CD8-positive, alpha-beta memory T cell (primary cell): ENCODE results near the gene RALGAPA2. TPM values are rescaled to one million over a fixed set of nuclear protein-coding genes. Genes with fewer than 3 reads are reported as not detected.

Source experiments
- CTCF ChIA-PET: fragments of 350-600 bp; sonication (Branson Sonifier 250); formaldehyde crosslinking; loops from one replicate; lab custom pipeline; 2021; ENCODE audit warnings: antibody characterized with exemption; lab: Charles Lee
- POLR2A ChIA-PET: fragments of 350-600 bp; sonication (Branson Sonifier 250); formaldehyde crosslinking; loops from one replicate; lab custom pipeline; 2021; ENCODE audit warnings: antibody characterized with exemption; lab: Charles Lee
- DNase-seq, 5 donors: peaks; one replicate each; pipeline versions ENCODE4 v3.0.0 to v3.0.0-alpha.2; 2020 to 2022; ENCODE audit warnings: mixed read lengths in 1 of 5
- H3K27ac ChIP-seq: one replicate; pipeline ENCODE4 v1.7.0; 2013; ENCODE audit warnings: low read depth, mild to moderate bottlenecking, low read length, moderate library complexity
- H3K27me3 ChIP-seq: 2 replicates; pipeline ENCODE4 v1.7.0; 2013; ENCODE audit warnings: low read length, mild to moderate bottlenecking; ENCODE audit not compliant: insufficient read depth, poor library complexity, severe bottlenecking
- H3K36me3 ChIP-seq: 2 replicates; pipeline ENCODE4 v1.7.0; 2013; ENCODE audit warnings: mild to moderate bottlenecking, low read length, moderate library complexity; ENCODE audit not compliant: insufficient read depth
- H3K4me1 ChIP-seq: 2 replicates; pipeline ENCODE4 v1.7.0; 2013; ENCODE audit warnings: mild to moderate bottlenecking, low read length, moderate library complexity; ENCODE audit not compliant: insufficient read depth
- H3K4me3 ChIP-seq: 2 replicates; pipeline ENCODE4 v1.7.0; 2013; ENCODE audit warnings: mild to moderate bottlenecking, low read length
- H3K9me3 ChIP-seq: 2 replicates; pipeline ENCODE4 v1.7.0; 2013; ENCODE audit warnings: mild to moderate bottlenecking, low read length
- H3K27ac Mint-ChIP-seq, 8 donors: one replicate each; pipeline ENCODE4 v1.8.0; 2020 to 2021; ENCODE audit warnings: mixed read lengths in 8 of 8, mild to moderate bottlenecking in 6 of 8, inconsistent platforms in 3 of 8, moderate library complexity in 3 of 8
- H3K27me3 Mint-ChIP-seq, 2 donors: one replicate each; pipeline ENCODE4 v1.8.0; 2020 to 2021; ENCODE audit warnings: mixed read lengths in 2 of 2, mild to moderate bottlenecking in 1 of 2, moderate library complexity in 1 of 2
- H3K36me3 Mint-ChIP-seq, 3 donors: one replicate each; pipeline ENCODE4 v1.8.0; 2020 to 2021; ENCODE audit warnings: mixed read lengths in 3 of 3, inconsistent platforms in 1 of 3, mild to moderate bottlenecking in 1 of 3
- H3K4me1 Mint-ChIP-seq, 3 donors: one replicate each; pipeline ENCODE4 v1.8.0; 2020 to 2021; ENCODE audit warnings: mixed read lengths in 3 of 3, inconsistent platforms in 1 of 3, mild to moderate bottlenecking in 1 of 3
- H3K4me3 Mint-ChIP-seq, 7 donors: one replicate each; pipeline ENCODE4 v1.8.0; 2020 to 2021; ENCODE audit warnings: mixed read lengths in 7 of 7, mild to moderate bottlenecking in 6 of 7, moderate library complexity in 4 of 7, inconsistent platforms in 2 of 7
- H3K9me3 Mint-ChIP-seq, 5 donors: one replicate each; pipeline ENCODE4 v1.8.0; 2020 to 2022; ENCODE audit warnings: mixed read lengths in 5 of 5, mild to moderate bottlenecking in 3 of 5, moderate library complexity in 2 of 5, inconsistent platforms in 1 of 5
- polyA plus RNA-seq: library from polyadenylated mRNA; unstranded; fragments of 300-500 nt; fragmentation: Illumina TruSeq; gene quantifications from one replicate; pipeline ENCODE4 v1.2.3, GENCODE V29; 2021
- total RNA-seq, 2 experiments: library from RNA; stranded (reverse); gene quantifications; one replicate each; pipeline ENCODE4 v1.2.3, GENCODE V29; 2021

Gene RALGAPA2
- total and polyA plus RNA-seq, 3 experiments from 2014 or later: 7.4 to 14.5 (median 13.4) TPM

DNA sequence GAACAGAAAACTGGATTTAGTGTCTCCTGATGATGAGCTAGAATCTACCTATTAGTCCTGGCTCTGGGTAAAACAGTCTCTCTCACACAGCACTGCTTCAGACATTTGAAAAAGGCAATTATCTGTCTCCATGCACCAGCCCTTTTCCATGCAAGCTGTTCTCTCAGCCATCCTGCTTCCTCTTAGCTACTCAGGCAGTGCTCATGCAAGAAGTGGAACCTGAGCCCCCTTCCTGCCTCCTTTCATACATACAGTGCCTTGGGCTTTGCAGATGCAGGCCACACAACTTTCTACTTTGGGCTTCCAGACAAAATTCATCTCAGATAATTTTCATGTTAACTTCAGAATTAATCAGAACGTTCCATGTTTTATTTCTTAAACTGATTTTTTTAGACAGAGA lies 151.3 kb downstream of the RALGAPA2 start:
- no peak overlapping the region for H3K4me3 ChIP-seq
- H3K4me3 Mint-ChIP-seq: no peak overlapping the region
- no peaks in the 10 kb centered on the region for H3K27me3 Mint-ChIP-seq
- no peak overlapping the region for H3K27ac ChIP-seq
- ChIA-PET POLR2A (no interaction called here), CTCF (no interaction called here)
- no peaks in the 10 kb centered on the region for H3K4me1 ChIP-seq
- no peaks in the 10 kb centered on the region for H3K4me1 Mint-ChIP-seq
- no peak for DNase-seq
- no peaks in the 10 kb centered on the region for H3K36me3 ChIP-seq
- no peaks in the 10 kb centered on the region for H3K9me3 ChIP-seq
- H3K9me3 Mint-ChIP-seq: no peaks in the 10 kb centered on the region
- H3K27ac Mint-ChIP-seq: peak overlapping the region in 1 of 8 donors; percentile 58
- H3K27me3 ChIP-seq: no peaks in the 10 kb centered on the region
- peaks cover 20 to 44% (median 29%) of the 10 kb centered on the region in 3 donors for H3K36me3 Mint-ChIP-seq

GRCh38 chr20:20557406-20557805 lies 155.0 kb downstream of the RALGAPA2 start:
- Histone ChIP-seq H3K4me1 (no peaks in the 10 kb centered on the region), H3K27me3 (no peaks in the 10 kb centered on the region), H3K9me3 (no peaks in the 10 kb centered on the region), H3K4me3 (no peak overlapping the region), H3K36me3 (no peaks in the 10 kb centered on the region), H3K27ac (no peak overlapping the region)
- DNase-seq: no peak
- no peak overlapping the region for H3K27ac Mint-ChIP-seq
- ChIA-PET POLR2A (no interaction called here), CTCF (no interaction called here)
- H3K27me3 Mint-ChIP-seq: no peaks in the 10 kb centered on the region
- no peaks in the 10 kb centered on the region for H3K4me1 Mint-ChIP-seq
- H3K9me3 Mint-ChIP-seq: no peaks in the 10 kb centered on the region
- H3K4me3 Mint-ChIP-seq: no peak overlapping the region
- H3K36me3 Mint-ChIP-seq: peaks cover 22 to 49% (median 38%) of the 10 kb centered on the region in 3 donors

DNA sequence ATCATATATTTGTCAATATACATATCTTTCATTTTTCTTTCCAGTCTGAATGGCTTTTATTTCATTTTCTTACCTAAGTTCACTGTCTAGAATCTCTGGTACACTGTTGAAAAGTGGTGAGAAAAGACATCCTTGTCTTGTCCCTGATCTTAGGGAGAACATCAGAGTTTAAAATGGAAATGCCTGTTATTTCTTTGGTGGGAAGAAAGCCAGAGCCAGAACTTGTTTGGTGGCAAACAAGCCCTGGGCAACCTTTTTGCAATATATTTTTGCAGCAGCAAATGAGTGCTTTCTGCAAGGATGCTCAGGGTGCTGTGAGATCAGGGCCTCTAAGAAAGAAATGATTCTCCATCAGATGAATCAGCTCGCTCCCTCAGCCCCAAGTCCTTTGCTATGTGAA lies 156.6 kb downstream of the RALGAPA2 start:
- Histone ChIP-seq H3K4me1 (no peaks in the 10 kb centered on the region), H3K36me3 (no peaks in the 10 kb centered on the region), H3K27me3 (no peaks in the 10 kb centered on the region), H3K27ac (no peak overlapping the region), H3K4me3 (no peak overlapping the region), H3K9me3 (no peaks in the 10 kb centered on the region)
- POLR2A ChIA-PET: no interaction called here
- H3K27me3 Mint-ChIP-seq: no peaks in the 10 kb centered on the region
- H3K4me3 Mint-ChIP-seq: no peak overlapping the region
- peaks cover 16 to 41% (median 38%) of the 10 kb centered on the region in 3 donors for H3K36me3 Mint-ChIP-seq
- H3K27ac Mint-ChIP-seq: no peak overlapping the region
- no peak for DNase-seq
- H3K9me3 Mint-ChIP-seq: no peaks in the 10 kb centered on the region
- peaks cover 2 to 5% (median 5%) of the 10 kb centered on the region in 3 donors for H3K4me1 Mint-ChIP-seq
- CTCF ChIA-PET: no interaction called here

DNA sequence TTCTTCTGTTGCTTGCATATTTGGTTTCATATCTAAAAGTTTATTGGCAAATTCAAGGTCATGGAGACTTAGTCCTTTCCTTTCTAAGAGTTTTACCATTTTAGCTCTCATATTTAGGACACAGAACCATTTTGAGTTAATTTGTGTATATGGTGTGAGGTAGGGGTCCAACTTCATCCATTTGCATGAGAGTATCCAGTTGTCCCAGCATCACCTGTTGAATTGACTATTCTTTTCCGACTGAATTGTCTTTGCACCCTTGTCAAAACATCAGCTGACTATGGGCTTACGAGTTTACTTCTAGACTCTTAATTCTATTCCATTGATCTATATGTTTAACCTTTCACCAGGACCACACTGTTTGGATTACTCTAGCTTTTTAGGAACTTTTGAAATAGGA lies 157.5 kb downstream of the RALGAPA2 start:
- Histone ChIP-seq H3K36me3 (no peaks in the 10 kb centered on the region), H3K27ac (no peak overlapping the region), H3K4me3 (no peak overlapping the region), H3K4me1 (no peaks in the 10 kb centered on the region), H3K9me3 (no peaks in the 10 kb centered on the region), H3K27me3 (no peaks in the 10 kb centered on the region)
- Mint-ChIP-seq H3K27me3 (no peaks in the 10 kb centered on the region), H3K4me3 (no peak overlapping the region), H3K36me3 (peaks cover 15 to 39% (median 38%) of the 10 kb centered on the region in 3 donors), H3K9me3 (no peaks in the 10 kb centered on the region), H3K4me1 (peaks cover 2 to 6% (median 5%) of the 10 kb centered on the region in 3 donors), H3K27ac (no peak overlapping the region)
- POLR2A ChIA-PET: no interaction called here
- CTCF ChIA-PET: no interaction called here
- DNase-seq: no peak

GRCh38 chr20:20553541-20553940 lies 158.9 kb downstream of the RALGAPA2 start:
- no peaks in the 10 kb centered on the region for H3K36me3 ChIP-seq
- ChIA-PET POLR2A (no interaction called here), CTCF (no interaction called here)
- no peaks in the 10 kb centered on the region for H3K9me3 ChIP-seq
- DNase-seq: no peak
- no peak overlapping the region for H3K4me3 Mint-ChIP-seq
- H3K9me3 Mint-ChIP-seq: no peaks in the 10 kb centered on the region
- H3K4me1 Mint-ChIP-seq: peaks cover 3 to 19% (median 6%) of the 10 kb centered on the region in 3 donors
- H3K36me3 Mint-ChIP-seq: peaks cover 15 to 33% (median 31%) of the 10 kb centered on the region in 3 donors
- no peaks in the 10 kb centered on the region for H3K27me3 Mint-ChIP-seq
- H3K27ac Mint-ChIP-seq: no peak overlapping the region
- H3K27me3 ChIP-seq: no peaks in the 10 kb centered on the region
- no peak overlapping the region for H3K4me3 ChIP-seq
- no peaks in the 10 kb centered on the region for H3K4me1 ChIP-seq
- no peak overlapping the region for H3K27ac ChIP-seq

DNA sequence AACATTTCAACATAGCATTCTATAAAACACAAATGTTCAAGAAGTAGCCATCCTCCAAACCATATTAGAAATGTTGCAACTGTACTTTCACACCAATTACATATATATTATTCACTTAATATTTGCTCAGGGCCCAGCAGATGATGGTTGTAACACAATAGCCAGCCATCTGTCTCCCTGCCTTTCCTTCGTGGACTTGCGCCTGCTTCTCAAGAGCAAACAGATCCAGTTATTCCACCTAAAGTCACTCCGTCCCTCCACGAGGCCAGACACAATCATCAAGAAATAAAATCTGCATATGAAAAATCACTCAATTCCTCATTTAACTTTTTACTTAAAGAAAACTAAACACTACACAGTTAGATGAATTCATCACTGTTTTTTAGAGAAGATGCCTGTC lies 160.4 kb downstream of the RALGAPA2 start:
- Mint-ChIP-seq H3K4me3 (no peak overlapping the region), H3K36me3 (peaks cover 9 to 27% (median 25%) of the 10 kb centered on the region in 3 donors), H3K27me3 (no peaks in the 10 kb centered on the region), H3K9me3 (no peaks in the 10 kb centered on the region), H3K4me1 (peaks cover 17 to 34% (median 21%) of the 10 kb centered on the region in 3 donors), H3K27ac (no peak overlapping the region)
- no peak overlapping the region for H3K27ac ChIP-seq
- H3K36me3 ChIP-seq: no peaks in the 10 kb centered on the region
- no peaks in the 10 kb centered on the region for H3K27me3 ChIP-seq
- peaks cover 6% of the 10 kb centered on the region for H3K4me1 ChIP-seq
- no peak overlapping the region for H3K4me3 ChIP-seq
- POLR2A ChIA-PET: no interaction called here
- CTCF ChIA-PET: no interaction called here
- H3K9me3 ChIP-seq: no peaks in the 10 kb centered on the region
- DNase-seq: no peak

- H3K4me3 Mint-ChIP-seq: no peak overlapping the region
- no peak overlapping the region for H3K4me3 ChIP-seq
- H3K4me1 ChIP-seq: peaks cover 6% of the 10 kb centered on the region
- CTCF ChIA-PET: no interaction called here
- no peaks in the 10 kb centered on the region for H3K36me3 ChIP-seq
- no peak overlapping the region for H3K27ac ChIP-seq
- H3K9me3 ChIP-seq: no peaks in the 10 kb centered on the region
- H3K4me1 Mint-ChIP-seq: peaks cover 21 to 40% (median 28%) of the 10 kb centered on the region in 3 donors
- H3K27me3 Mint-ChIP-seq: no peaks in the 10 kb centered on the region
- H3K27ac Mint-ChIP-seq: no peak overlapping the region
- DNase-seq: no peak
- peaks cover 12 to 29% (median 21%) of the 10 kb centered on the region in 3 donors for H3K36me3 Mint-ChIP-seq
- H3K9me3 Mint-ChIP-seq: no peaks in the 10 kb centered on the region
- POLR2A ChIA-PET: no interaction called here
- H3K27me3 ChIP-seq: no peaks in the 10 kb centered on the region
These were observed 161.0 kb downstream of the RALGAPA2 start for GRCh38 chr20:20551409-20551808.

GRCh38 chr20:20549704-20550103 lies 162.7 kb downstream of the RALGAPA2 start:
- ChIA-PET CTCF (no interaction called here), POLR2A (no interaction called here)
- H3K27ac ChIP-seq: no peak overlapping the region
- H3K4me3 Mint-ChIP-seq: no peak overlapping the region
- H3K36me3 Mint-ChIP-seq: peaks cover 12 to 28% (median 14%) of the 10 kb centered on the region in 3 donors
- H3K9me3 ChIP-seq: no peaks in the 10 kb centered on the region
- peaks cover 6% of the 10 kb centered on the region for H3K4me1 ChIP-seq
- H3K27ac Mint-ChIP-seq: no peak overlapping the region
- H3K27me3 ChIP-seq: no peaks in the 10 kb centered on the region
- DNase-seq: no peak
- H3K36me3 ChIP-seq: no peaks in the 10 kb centered on the region
- peaks cover 21 to 40% (median 29%) of the 10 kb centered on the region in 3 donors for H3K4me1 Mint-ChIP-seq
- no peaks in the 10 kb centered on the region for H3K27me3 Mint-ChIP-seq
- H3K9me3 Mint-ChIP-seq: no peaks in the 10 kb centered on the region
- H3K4me3 ChIP-seq: no peak overlapping the region

GRCh38 chr20:20549267-20549612 lies 163.2 kb downstream of the RALGAPA2 start:
- CTCF ChIA-PET: no interaction called here
- Mint-ChIP-seq H3K27me3 (no peaks in the 10 kb centered on the region), H3K36me3 (peaks cover 10 to 31% (median 12%) of the 10 kb centered on the region in 3 donors), H3K27ac (no peak overlapping the region), H3K4me1 (peaks cover 21 to 40% (median 29%) of the 10 kb centered on the region in 3 donors), H3K4me3 (no peak overlapping the region), H3K9me3 (no peaks in the 10 kb centered on the region)
- Histone ChIP-seq H3K27me3 (no peaks in the 10 kb centered on the region), H3K4me1 (peaks cover 6% of the 10 kb centered on the region), H3K36me3 (no peaks in the 10 kb centered on the region), H3K27ac (no peak overlapping the region), H3K4me3 (no peak overlapping the region), H3K9me3 (no peaks in the 10 kb centered on the region)
- POLR2A ChIA-PET: no interaction called here
- DNase-seq: no peak
